HT1080 (cell line): ENCODE measurements around the gene PDZD4. TPM values are rescaled to one million over a fixed set of nuclear protein-coding genes. Genes with fewer than 3 reads are reported as not detected.

ENCODE experiments used
- DNase-seq: peaks from one replicate; pipeline ENCODE4 v3.0.0-alpha.2; 2015; ENCODE audit warnings: low read depth
- total RNA-seq: library from RNA; depleted of rRNA; stranded (reverse); fragments of >200 nt; shearing (Covaris generic); gene quantifications from 2 replicates; pipeline ENCODE4 v1.2.3, GENCODE V29; 2014

Gene PDZD4
- total RNA-seq, 1 experiment from 2014 or later: 0.16 TPM

- no peak for DNase-seq
These were observed 39.1 kb downstream of the PDZD4 start for GRCh38 chrX:153791104-153791852.

- no peak for DNase-seq
These were observed 40.7 kb downstream of the PDZD4 start for GRCh38 chrX:153789654-153790053.

DNA sequence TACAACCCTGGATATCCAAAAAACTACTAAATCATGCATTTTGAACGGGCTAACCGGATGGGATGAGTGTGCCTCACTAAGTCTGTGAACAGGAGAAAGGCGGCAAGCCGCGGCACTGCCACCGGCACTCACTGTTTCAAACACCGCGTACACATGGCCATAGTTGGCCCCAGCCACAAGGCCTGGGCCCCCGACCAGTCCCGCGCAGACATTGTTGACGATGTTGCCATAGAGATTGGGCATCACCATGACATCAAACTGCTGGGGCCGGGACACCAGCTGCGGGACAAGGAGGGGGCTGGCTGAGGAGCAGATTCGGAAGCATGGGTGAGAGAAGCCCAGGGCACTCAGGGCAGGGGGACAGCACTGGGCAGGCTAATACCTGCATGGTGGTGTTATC is 43.7 kb downstream of the PDZD4 start:
- DNase-seq: no peak

DNA sequence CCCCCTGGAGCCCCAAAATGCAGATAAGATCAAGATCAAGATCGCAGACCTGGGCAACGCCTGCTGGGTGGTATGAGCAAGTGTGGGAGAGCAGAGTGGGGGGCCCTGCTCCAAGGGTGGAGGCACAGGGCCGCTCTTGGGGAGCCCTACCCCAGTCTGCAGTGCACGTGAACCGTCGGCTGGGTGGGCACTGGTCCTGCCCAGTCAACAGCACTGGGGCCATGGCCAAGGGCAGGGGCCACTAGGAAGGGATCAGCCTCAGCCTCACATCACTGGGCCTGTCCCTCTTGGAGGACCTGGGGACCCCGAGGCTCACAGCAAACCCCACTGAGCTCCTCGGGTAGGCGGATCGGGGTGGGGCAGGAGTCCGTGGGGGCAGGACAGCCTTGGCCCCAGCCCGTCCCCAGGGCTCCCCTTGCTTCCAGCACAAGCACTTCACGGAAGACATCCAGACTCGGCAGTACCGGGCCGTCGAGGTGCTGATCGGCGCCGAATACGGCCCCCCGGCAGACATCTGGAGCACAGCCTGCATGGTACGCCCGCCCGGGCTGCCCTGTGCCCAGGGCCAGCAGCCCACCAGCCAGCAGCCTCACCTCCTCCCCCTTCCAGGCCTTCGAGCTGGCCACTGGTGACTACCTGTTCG is 45.9 kb downstream of the PDZD4 start:
- no peak for DNase-seq

- DNase-seq: no peak
These were observed 46.8 kb downstream of the PDZD4 start for GRCh38 chrX:153783378-153784013.

- DNase-seq: no peak
These were observed 47.5 kb downstream of the PDZD4 start for GRCh38 chrX:153782871-153783270.

- no peak for DNase-seq
These were observed 48.0 kb downstream of the PDZD4 start for GRCh38 chrX:153782313-153782712.

GRCh38 chrX:153781428-153782047 is 48.8 kb downstream of the PDZD4 start:
- no peak for DNase-seq

DNA sequence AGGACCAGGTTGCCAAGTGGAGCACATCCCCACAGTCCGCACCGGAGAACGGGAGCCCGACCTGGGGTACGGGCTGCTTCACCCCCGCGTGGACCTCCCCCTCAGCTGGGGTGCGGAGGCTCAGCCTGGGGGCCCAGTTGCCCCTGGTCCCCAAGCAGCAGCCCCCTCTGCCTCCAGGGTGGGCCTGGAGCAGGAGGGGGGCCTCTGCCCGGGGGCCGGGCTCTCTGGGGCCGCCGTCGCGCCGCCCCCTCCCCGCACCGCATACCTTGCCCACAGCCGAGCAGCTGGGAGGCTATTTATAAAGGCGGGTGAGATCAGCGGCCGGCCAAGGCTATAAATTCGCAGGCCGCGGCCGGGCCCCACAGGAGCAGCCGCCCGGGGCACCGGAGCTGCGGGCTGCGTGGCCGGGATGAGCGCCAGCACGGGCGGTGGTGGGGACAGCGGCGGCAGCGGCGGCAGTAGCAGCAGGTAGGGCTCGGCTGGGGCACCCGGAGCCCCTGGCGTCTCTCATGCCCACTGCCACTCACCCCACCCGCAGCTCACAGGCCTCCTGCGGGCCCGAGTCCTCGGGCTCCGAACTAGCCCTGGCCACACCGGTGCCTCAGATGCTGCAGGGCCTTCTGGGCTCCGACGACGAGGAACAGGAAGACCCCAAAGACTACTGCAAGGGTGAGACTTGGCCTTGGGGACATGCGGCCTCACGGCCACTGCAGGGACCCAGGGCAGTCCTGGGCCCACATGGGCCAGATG is 49.5 kb downstream of the PDZD4 start, which contains the start of gene SRPK3:
SRPK3 (plus strand) TSS at position 364 of the 750 bp plus-strand sequence; CDS start at position 410, 46 bp downstream.
- no peak for DNase-seq

DNA sequence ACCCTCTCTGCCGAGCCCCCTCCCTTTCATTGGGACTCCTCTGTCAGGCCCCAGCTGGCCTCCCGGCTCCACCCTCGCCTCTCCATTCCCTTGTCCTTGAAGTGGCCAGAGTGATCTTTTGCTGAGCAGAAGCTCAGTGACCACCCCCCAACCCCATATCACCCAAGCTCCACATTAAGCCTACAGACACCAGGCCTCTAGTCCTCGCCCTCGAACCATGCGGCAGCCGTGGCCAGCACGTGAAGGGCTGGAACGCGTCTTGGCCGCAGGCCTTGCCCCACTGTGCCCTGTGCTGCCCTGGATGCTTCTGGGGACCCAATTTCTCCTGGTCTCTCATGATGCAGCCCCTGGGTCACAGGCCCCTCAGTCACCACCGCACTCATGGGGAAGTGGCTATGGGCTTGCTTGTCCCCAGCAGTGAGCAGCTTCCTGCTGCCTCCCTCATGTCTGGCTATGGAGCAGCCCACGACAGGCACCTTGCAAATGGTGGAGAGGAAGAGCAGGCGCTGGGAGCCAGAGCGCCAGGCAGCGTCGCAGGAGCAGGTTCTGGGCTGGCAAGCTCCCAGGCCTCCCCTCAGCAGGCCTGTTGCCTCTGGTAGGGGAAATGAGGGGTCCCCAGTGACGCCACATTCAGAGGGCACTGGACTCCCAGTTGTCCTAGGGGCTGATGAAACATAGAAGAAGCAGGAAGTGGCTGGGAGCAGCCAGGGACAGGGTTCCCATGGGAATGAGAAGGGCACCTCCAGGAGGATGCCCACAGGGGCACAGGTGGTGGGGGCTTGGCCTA is 50.3 kb downstream of the PDZD4 start:
- DNase-seq: no peak

DNA sequence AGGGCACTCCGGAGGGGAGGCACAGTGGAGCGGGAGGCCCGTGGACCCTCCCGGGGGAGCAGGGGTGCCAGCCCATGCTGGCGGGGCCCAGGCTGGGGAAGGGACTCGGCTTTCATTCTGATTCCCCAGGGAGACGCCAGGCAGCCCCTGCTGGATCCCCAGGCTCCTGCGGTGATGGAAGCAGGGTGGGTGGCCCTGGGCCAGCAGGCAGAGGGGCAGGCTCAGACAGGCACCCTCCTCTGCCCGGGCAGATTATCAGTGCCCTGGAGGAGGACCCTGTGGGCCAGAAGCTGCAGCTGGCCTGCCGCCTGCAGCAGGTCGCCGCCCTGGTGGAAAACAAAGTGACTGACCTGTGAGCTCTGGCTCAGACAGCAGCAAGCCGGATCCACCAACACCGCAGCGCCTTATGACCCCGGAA is 51.7 kb downstream of the PDZD4 start:
- no peak for DNase-seq

DNA sequence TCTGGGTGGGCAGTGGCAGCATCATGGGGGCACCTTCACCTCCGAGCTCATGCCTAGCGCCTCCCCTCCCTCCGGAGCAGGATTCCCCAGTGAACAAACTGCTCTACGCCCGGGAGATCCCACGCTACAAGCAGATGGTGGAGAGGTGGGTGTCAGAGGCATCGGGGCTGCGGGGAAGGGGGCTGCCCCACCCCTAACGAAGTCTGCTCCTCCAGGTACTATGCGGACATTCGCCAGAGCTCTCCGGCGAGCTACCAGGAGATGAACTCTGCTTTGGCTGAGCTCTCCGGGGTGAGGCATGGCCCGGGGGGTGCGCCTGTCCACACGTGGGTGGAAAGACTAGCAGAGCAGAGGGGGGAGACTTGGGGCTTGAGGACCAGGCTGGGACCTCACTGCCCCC is 52.2 kb downstream of the PDZD4 start:
- DNase-seq: no peak

- DNase-seq: no peak
These were observed 52.9 kb downstream of the PDZD4 start for GRCh38 chrX:153777261-153778090.

DNA sequence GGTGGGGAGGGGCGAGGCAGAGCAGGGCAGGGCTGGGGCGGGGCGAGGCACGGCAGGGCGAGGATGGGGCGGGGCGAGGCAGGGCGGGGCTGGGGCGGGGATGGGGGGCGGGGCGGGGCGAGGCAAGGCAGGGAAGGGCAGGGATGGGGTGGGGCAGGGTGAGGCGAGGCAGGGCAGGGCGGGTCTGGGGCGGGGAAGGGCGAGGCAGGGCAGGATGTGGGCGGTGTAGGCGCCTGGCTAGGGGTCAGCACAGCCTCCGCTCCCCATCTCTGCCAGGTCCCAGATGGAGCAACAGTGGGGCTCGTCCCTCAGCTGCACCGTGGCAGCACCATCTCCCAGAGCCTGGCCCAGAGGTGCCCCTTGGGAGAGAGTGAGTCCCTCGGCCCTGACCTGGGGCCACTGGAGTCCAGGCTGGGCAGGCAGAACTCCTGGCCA is 53.7 kb downstream of the PDZD4 start:
- DNase-seq: no peak

DNA sequence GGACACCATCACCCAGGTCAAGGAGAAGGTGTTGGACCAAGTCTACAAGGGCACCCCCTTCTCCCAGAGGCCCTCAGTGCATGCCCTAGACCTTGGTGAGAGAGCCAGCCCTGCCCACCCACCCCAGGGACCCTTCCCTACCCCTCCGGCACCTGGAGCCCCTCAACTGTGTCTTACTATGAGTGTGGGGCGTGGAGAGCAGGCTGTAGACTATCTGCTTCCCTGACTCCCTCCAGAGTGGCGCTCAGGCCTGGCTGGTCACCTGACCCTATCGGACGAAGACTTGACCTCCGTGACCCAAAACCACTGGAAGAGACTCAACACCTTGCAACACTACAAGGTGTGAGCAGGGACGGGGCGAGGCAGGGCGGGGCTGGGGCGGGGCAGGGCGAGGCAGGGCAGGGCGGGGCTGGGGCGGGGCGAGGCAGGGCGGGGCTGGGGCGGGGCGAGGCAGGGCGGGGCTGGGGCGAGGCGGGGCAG is 54.2 kb downstream of the PDZD4 start:
- no peak for DNase-seq

- no peak for DNase-seq
These were observed 54.8 kb downstream of the PDZD4 start for GRCh38 chrX:153775293-153776119.

DNA sequence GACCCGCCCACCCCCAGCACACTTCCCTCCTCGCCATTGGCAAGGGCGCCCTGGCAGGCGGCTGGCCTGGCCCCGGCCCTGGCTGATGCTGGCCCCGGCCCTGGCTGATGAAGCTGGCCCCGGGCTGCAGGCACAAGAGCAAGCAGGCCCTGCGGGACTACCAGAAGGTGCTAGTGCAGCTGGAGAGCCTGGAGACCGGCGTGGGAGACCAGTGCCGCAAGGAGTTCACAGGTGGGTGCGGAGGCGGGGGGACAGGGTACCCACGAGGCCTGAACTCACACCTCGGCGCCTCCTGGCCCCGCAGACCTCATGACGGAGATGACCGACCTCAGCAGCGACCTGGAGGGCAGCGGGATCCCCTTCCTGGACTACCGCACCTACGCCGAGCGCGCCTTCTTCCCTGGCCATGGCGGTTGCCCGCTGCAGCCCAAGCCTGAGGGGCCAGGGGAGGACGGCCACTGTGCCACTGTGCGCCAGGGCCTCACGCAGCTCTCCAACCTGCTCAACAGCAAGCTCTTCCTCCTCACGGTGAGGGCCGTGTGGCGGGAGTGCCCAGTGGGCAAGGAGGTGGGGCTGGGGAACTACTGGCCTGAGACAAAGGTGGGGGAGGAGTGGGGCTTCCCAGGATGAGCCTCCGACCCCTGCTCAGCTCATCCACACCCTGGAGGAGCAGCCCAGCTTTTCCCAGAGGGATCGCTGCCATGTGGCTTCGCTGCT is 55.6 kb downstream of the PDZD4 start:
- DNase-seq: no peak
